Muscle of back (tissue), 13 donors: ENCODE data around the gene C16orf54. TPM values are rescaled to one million over a fixed set of nuclear protein-coding genes. Genes with fewer than 3 reads are reported as not detected.
"Not testable (repeated sequence)": the region's sequence is repeated elsewhere in the genome, so short reads cannot be mapped to it uniquely, and the experiment has no call there.

Experiments
- DNase-seq, 3 donors: peaks; one replicate each; pipeline versions ENCODE4 v3.0.0 to v3.0.0-alpha.2; 2013
- long read RNA-seq, 9 donors: transcript quantifications; one replicate each; lab custom pipeline, GENCODE V29; 2026
- polyA plus RNA-seq, 10 donors: library from polyadenylated mRNA; unstranded; fragments of 120-200 nt; gene quantifications; one replicate each; pipeline ENCODE4 v1.2.1, GENCODE V29; 2013; ENCODE audit not compliant: insufficient read length in 10 of 10

The C16orf54 gene, protein sequence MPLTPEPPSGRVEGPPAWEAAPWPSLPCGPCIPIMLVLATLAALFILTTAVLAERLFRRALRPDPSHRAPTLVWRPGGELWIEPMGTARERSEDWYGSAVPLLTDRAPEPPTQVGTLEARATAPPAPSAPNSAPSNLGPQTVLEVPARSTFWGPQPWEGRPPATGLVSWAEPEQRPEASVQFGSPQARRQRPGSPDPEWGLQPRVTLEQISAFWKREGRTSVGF
- 1 to 10 TPM in 1 of 10 donors, under 1 TPM in 9; 0.10 to 3.2 (median 0.26) TPM for polyA plus RNA-seq
- long read RNA-seq, donor 1: 0 reads
- long read RNA-seq, donor 2: 0 reads
- long read RNA-seq, donor 3: 0 reads
- long read RNA-seq, donor 4: 0 reads
- long read RNA-seq, donor 5: 0 reads
- long read RNA-seq, donor 6: 0 reads
- long read RNA-seq, donor 7: 0 reads
- long read RNA-seq, donor 8: 0 reads
- long read RNA-seq, donor 9: 0 reads

DNA sequence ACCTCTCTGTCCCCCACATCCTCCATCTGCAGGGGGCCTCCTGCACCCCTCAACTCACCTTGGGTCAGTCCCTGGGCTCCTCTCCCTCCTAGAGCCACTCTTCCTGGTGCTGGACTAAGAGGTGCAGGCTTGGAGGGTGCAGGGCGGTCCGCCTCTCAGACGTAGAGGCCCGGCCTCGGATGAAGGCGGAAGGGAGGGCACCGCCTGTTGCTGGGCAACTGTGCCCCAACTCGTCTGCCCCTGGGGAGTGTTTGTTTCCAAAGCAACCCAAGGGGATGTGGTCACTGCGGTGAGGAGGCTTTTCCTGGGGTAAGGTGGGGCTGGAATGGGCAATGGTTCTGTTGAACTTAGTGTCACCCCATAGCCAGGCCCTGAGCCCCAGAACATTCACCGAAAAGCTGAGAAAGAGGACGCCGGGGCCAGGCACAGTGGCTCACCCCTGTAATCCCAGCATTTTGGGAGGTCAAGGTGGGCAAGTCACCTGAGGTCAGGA lies at the start of gene C16orf54:
TSS of gene C16orf54 (minus strand) at position 138 of the 493 bp plus-strand sequence. CDS start 1,039 bp downstream, outside the sequence.
- DNase-seq: peak in 2 of 3 donors; percentile 39 to 42

DNA sequence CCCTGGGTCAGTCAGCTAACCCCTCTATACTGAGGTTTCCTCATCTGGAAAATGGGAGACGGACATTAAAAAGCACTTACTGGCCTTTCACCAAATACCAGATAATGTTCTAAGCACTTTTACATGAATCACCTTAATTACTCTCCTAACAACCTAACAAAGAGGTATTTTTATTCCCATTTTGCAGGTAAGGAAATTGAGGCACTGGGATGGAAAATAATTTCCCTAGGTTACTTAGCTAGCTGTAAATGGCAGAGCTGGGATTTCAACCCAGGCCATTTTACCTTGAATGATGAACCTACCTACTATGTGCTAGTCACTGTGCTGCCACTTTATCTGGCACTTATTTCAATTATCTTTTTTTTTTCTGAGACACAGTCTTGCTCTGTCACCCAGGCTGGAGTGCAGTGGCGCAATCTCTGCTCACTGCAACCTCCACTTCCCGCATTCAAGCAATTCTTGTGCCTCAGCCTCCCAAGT lies 48.5 kb upstream of the C16orf54 start:
- DNase-seq: no peak

DNA sequence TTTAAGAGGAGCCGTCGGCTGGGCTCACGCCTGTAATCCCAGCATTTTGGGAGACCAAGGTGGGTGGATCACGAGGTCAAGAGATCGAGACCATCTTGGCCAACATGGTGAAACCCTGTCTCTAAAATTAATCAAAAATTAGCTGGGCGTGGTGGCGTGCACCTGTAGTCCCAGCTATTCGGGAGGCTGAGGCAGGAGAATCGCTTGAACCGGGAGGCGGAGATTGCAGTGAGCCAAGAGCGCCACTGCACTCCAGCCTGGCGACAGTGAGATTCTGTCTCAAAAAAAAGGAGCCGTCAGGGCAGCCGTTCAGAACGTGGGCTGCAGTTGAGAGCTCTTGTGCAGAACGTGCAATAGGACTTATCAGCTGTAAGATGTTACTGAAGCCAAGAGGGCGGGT lies 47.4 kb upstream of the C16orf54 start:
- not testable (repeated sequence) for DNase-seq

DNA sequence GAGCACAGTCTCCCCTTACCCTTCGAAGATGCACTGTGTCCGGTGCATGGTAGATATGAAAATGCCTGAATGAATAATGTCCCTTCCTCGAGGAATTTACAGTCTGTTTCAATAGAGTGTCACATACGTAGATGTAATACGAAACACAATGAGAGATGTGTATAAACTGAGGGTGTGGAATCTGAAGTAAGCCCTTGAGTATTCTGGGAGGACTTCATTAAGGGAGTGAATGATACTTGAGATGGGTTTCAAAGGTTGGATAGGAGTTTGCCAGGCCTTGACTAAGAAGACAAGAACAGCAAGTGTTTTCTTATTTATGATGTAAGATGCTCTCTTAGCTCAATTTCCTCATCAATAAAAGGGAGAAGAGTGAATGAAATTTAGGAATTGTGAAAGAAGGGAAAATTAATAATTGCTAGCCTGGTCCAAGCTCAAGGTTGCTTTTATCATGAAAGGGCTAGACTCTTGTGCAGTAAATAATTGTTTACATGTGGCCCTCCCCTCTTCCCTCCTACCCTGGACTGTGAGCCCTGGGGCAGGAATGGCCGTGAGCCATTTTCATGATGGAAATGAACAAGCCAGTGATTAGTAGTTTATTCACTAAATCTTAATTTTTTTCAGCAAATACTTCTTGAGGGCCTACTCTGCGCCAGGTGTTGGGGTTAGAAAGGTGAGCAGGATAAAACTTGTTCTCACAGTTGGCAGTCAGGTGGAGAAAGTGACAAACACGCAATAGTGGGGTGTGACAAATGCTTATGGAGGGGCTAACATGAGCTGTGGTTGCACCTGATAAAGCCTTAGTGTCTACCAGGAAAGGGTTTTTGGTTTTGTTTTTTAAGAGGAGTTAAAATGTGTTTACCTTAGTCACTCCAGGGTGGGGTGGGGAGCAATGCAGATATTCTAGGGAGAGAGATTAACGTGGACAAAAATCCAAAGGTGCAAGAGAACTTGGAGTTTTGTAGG lies 46.3 kb upstream of the C16orf54 start:
- DNase-seq: no peak

DNA sequence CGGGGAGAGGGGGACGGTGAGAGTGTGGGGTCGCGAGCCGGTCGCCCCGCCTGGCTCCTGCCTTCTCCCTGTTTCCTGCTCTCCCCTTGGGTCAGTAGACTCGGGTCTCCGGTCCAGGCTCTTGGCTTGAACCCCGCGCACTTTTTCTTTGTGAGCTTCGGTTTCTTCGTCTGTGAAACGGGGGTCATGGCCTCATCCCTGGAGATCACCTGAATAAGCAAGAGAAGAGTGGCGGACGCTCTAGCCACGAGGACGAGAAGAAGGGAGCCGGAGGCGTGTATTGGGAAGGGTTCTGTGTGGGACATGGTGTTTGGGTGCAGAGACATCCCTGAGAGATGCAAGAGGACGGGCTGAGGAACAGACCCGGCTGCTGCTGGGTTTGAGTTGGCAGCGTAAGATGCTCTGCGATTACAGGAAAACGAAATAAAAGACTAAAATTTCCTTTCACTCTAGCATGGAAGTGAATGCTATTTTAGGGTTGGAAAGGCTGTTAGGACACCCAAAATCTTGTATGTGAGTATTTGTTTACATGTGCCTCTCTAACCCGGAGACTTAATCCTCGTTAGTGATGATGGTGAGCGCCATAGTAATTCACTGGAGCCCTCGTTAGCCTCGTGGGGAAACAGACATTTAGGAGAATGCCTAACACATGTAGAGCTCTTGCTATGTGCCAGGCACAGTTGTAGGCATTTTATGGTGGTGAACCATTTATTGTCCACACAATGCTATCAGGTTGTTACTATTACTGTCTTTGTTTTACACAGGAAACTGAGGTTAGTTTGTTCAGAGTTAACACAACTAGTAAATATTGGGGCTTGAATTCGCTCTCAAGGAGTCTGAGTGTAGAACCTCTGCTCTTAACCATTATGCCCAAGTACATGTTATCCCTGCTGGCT lies 45.4 kb upstream of the C16orf54 start:
- no peak for DNase-seq

DNA sequence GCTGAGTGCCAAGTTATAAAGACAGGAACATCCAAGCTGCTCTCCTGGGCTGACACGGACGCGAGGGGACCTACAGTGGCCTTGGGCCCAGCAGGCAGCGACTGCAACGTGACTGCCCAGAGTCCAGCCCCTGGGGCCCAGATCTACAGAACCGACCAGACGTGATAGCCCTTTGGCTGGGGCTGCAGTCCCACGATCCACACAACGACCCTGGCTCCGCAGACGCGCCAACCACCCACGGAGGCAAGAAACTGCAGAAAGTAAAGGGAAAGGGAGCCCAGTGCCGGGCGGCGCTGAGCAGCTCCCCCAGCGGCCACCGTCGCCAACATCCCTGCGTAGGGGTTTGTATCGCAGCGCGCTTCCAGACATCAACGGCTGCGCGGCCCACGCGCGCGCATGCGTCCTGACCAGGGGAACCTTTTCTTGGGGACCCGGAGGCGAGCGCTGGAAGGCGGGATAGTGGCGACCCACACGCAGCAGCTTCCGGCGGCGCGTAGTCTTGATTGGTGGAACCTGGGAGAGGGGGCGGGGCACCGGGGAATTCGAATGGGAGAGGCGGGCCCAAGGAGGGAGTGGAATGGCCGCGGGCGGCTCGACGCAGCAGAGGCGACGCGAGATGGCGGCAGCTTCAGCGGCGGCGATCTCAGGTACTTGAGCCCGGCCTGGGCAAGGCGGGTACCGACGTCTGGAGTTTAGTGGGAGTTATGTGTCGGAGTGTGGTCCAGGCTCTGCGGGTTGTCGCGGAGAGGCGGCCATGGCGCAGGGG lies 44.6 kb upstream of the C16orf54 start, which contains the start of gene KIF22:
TSS of gene KIF22 (plus strand) at position 569 of the 766 bp plus-strand sequence. CDS start at position 578, 9 bp downstream.
- peak; percentile 99 to 100 (median 100) for DNase-seq

DNA sequence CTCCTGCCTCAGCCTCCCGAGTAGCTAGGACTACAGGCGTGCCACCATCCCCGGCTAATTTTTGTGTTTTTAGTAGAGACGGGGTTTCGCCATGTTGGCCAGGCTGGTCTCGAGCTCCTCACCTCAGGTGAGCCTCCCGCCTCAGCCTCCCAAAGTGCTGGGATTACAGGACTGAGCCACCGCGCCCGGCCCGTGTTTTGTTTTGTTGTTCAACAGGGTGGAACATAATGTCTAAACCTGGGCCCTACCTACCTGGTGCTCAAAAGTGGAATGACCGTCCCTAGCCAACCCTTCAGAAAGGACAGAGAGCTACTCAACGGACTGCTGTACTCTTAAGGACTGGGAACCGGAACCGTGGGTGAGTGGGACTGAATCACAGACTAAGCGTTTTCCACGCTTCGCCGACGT lies 44.0 kb upstream of the C16orf54 start:
- no peak for DNase-seq

DNA sequence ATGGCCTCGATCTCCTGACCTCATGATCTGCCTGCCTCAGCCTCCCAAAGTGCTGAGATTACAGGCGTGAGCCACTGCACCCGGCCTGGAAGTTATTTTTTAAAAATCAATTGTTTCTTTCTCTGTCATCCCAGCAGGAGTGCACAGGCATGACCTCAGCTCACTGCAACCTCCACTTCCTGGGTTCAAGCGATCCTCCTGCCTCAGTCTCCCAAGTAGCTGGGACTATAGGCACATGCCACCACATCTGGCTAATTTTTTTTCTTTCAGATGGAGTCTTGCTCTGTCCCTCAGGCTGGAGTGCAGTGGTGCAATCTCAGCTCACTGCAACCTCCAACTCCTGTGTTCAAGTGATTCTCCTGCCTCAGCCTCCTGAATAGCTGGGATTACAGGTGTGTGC lies 41.4 kb upstream of the C16orf54 start:
- not testable (repeated sequence) for DNase-seq

DNA sequence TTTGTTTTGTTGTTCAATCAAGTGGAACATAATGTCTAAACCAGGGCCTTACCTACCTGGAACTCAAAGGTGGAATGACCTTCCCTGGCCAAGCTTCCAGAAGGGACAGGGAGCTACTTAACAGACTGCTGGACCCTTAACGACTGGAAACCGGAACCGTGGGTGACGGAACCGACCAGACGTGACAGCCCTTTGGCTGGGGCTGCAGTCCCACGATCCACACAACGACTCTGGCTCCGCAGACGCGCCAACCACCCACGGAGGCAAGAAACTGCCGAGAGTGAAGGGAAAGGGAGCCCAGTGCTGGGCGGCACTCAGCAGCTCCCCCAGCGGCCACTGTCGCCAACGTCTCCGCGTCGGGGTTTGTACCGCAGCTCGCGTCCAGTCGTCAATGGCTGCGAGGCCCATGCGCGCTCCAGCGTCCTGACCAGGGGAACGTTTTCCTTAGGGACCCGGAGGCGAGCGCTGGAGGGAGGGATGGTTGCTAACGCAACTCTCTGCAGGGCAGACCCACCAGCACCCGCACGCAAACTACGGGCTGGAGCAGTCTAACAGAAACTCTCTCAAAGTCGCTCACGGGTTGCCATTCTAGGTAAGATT lies 39.2 kb upstream of the C16orf54 start:
- DNase-seq: peak in 2 of 3 donors; percentile 55 to 80

DNA sequence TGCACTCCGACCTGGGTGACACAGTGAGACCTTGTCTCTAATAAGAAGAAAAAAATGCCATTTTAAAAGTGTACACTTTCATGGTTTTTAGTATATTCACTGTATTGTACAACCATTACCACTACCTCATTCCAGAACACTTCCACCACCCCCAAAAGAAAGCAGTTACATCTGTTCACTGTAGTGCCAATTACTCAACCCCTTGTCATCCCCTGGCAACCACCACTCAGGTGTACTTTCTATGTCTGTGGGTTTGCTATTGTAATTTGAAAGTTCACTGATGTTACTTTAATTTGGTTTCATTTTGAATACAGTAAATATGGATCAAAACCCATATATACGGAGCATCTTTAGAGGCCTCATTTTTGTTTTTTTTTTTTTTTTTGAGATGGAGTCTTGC lies 38.4 kb upstream of the C16orf54 start:
- no peak for DNase-seq

DNA sequence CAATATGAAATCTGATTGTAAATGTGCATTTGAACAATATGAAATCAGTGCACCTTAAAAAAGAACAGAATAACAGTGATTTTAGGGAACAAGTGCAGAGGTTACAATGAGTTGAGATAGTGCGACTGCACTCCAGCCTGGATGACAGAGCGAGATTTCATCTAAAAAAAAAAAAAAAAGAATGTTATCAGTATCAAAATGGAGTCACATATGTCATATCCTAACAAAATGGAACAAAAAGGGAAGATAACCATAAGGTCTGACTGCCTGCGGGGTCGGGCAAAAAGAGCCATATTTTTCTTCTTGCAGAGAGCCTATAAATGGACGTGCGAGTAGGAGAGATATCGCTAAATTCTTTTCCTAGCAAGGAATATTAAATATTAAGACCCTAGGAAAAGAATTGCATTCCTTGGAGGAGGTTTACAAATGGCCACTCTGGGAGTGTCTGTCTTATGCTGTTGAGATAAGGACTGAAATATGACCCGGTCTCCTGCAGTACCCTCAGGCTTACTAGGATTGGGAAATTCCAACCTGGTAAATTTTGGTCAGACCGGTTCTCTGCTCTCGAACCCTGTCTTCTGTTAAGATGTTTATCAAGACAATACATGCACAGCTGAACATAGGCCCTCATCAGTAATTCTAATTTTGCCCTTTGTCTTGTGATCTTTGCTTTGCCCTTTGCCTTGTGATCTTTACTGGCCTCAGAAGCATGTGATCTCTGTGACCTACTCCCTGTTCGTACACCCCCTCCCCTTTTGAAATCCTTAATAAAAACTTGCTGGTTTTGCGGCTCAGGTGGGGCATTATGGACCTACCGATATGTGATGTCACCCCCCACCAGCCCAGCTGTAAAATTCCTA lies 37.5 kb upstream of the C16orf54 start:
- DNase-seq: not testable (repeated sequence)

DNA sequence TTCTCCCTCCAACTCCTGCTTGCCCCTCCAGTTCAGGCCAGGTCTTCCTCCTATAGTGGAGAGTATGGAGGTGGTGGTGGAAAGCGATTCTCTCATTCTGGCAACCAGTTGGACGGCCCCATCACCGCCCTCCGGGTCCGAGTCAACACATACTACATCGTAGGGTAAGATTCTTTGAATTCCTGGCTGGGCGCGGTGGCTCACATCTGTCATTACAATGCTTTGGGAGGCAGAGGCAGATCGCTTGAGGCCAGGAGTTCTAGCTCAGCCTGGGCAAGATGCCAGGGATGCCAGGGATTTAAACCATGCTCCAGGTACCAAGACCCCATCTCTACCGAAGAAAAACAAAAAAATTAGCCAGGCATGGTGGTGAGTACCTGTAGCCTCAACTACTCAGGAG lies 33.7 kb upstream of the C16orf54 start:
- no peak for DNase-seq

DNA sequence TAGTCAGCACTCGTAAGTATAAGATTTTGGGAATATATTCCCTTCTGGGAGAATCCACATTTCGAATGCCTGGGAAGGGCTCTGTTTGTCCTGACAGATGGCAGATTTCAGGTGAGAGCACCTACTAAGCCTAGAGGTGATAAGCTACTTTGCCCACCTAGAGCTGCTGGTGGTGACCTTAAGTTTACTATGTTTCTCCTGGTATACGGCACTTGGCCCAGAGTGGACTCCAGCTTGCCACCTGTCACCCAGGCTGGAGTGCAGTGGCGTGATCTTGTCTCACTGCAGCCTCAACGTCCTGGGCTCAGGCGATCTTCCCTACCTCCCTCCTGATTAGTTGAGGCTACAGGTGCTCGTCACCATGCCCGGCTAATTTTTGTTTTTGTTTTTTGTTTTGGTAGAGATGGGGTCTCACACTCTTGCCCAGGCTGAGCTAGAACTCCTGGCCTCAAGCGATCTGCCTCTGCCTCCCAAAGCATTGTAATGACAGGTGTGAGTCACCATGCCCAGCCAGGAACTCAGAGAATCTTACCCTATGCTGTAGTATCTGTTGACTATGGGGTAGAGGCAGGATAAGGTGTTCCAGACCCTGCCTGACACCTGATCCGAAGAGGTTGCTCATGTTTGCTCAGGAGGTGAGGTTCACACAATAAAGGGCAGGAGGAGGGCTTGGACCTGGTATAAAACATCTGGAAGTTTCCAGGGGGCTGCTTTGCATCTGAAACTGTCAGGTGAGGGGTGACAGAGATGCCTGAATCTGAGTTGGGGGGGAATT lies 32.0 kb upstream of the C16orf54 start, which contains the start of gene ZG16:
TSS of gene ZG16 (plus strand) at position 681 of the 775 bp plus-strand sequence. CDS start 1,011 bp downstream, outside the sequence.
- no peak for DNase-seq

DNA sequence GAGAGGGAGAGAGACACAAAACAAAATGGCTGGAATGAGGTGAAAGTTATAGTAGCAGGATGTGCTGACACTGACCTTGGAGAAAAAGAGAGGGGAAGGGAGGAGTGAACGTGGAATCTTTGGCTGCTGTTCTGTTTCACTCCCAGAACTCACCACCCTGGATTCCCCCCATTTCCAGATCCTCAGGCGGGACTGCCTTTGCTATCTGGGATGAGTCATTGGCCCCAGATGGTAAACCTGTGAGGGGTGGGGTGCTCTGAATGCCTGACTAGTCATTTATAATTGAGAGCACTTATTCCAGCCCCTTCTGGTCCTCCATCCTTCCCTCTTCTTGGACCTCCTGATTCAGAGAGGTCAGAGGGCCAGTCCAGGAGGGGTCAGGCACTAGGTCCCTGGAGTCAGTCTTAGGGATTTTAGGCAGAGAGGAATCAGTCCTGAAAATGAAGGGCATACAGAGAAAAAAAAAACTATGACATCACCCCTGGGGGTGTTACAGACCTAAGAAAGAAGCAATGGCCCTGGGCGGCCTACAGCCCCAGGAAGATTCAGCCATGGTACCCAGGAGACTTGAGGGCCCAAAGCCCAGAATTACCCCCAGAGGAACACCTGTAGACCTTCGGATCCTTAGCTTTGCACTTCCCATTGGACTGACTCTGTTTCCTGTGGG lies 30.1 kb upstream of the C16orf54 start:
- DNase-seq: no peak

DNA sequence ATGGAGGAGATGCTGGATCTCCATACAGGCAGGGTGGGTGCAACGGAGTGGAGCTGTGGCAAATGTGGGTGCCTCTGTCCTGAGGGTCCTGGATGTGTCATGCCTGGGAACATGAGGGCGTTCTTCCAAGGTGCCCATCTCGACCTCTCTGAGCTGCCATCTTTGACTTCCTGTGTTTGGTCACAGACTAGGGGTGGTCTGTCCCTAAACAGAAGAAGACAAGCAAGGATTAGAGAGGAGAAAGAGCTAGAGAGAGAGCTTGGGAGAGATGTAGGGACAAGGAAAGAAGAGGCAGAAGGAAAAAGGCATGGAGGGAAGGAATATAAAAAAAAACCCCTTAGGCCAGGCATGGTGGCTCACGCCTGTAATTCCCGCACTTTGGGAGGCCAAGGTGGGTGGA lies 28.9 kb upstream of the C16orf54 start:
- no peak for DNase-seq

DNA sequence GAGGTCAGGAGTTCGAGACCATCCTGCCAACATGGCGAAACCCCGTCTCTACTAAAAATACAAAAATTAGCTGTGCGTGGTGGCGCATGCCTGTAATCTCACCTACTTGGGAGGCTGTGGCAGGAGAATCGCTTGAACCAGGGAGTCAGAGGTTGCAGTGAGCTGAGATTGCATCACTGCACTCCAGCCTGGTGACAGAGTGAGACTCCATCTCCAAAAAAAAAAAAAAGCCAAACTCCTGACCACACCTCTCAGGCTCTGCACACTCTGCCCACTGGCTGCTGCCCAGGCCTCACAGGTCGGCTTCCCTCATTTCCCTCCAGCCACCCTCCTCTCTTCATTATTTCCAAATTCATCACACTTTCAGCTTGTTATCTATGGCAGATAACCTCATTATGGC lies 26.5 kb upstream of the C16orf54 start:
- not testable (repeated sequence) for DNase-seq
